Central memory CD4-positive, alpha-beta T cell (primary cell): ENCODE data around the gene DOK6.
"Not testable (repeated sequence)": the region's sequence is repeated elsewhere in the genome, so short reads cannot be mapped to it uniquely, and the experiment has no call there.

Source experiments
- DNase-seq: peaks from one replicate; pipeline ENCODE4 v3.0.0; 2022

DOK6 gene

DNA sequence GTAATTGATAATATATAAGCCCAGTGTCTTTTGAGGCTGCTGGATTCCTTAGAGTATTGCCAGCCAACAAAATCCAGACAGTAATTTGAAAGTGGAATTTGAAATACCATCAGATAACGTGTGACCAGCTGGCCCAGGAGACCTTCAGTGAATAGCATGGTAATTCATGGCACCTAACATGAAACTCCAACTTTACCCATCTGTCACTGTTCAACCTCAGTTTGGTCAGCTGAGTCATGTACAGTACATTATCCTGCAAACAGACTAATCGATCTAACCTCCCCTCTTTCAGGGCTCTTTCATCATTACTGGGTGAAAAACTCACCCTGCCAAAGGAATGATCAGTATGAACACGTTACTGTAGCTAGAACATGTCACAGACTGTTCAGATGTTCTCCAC lies 230.6 kb downstream of the DOK6 start:
- DNase-seq = no peak

DNA sequence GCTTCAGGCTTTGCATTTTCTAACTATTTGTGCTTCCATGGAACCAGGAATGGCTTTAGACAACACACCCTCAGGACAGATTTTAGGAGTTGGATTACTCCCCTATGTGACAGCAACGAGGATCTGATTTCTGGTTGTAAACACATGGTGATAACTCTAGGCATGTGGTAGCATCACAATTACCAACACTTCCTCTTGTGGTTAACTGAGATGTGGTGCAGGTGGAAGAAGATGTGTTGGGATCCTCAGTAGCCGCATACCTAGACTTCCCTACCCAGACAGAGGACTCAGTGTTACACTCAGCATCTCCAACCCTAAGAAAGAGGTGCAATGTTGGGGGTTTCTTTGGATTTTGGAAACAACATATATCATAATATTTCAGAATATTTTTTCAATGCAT lies 234.8 kb downstream of the DOK6 start:
- DNase-seq = no peak

DNA sequence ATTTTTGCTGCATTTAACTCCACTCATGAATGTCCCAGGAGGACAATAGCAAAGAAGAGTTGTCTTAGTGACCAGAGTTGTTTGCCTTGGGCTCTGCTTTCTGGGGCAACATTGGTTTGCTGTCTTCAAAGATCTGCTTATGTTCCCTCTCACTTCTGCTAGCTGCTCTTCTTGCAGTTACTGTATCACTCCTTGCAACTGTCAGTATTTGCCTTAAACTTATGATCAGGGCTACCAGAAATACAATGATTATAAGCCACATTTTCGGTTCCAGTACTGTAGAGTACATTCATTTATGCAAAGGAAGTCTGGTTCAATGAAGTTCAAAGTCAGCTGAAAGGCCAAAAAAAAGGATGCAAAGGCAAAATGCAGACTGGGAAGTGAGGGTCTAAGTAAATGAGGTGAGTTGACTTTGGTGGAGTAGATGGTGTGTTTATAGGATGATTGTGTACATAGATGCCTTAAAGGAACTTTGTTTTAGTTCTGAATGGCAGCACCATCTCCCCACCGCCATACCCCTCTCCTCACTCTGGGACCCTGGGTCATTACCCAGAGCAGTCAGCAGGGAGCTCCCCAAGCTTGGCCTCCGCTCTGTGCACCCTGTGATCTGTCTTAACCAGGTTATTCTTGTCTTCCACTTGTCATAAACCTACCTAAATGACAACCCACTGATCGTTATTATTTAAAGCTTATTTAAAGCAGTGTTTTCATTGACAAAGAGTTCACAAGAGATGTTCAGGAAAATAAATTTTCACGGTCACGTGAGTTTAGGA lies 236.0 kb downstream of the DOK6 start:
- DNase-seq = peak; percentile 17

GRCh38 chr18:69638056-69638455 lies 237.4 kb downstream of the DOK6 start:
- DNase-seq = no peak

DNA sequence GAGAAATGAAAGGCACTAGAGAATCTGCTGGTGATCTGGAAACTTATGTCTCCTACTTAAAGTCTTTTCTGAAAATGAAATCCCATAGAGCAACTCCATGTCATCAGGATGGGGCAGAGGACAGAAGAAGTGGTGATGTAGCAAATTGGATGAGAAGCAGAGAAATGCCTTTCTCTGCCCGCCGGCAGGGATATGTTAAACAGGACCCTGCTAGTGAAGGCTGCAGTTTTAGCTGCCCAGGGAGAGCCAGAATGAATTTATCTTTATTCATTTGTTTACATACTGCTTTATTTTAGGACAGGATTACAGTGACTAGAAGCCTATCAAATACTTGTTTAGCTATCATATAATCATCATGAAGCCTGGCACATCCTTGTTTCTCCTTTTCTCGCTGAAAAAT lies 247.0 kb downstream of the DOK6 start:
- DNase-seq = no peak

DNA sequence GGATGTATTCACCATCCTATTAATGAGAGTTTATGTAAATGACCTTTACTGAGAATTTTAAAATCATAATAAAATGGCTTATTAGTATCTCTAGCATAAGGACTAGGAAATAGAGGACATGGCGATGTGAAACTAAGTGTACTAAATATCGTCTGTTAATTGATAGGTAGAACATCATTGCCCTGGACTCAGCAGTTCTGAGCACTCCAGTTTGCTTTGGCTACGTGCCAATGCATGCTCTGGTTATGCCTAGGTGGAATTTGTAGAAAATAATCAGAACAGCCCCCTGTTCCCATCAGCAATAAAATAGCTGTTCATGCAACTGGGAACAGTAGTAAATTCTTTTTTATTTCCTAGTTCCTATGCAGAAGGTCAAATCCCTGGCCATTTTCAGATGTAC lies 247.8 kb downstream of the DOK6 start:
- DNase-seq = no peak

GRCh38 chr18:69649684-69650083 lies 249.0 kb downstream of the DOK6 start:
- no peak for DNase-seq

DNA sequence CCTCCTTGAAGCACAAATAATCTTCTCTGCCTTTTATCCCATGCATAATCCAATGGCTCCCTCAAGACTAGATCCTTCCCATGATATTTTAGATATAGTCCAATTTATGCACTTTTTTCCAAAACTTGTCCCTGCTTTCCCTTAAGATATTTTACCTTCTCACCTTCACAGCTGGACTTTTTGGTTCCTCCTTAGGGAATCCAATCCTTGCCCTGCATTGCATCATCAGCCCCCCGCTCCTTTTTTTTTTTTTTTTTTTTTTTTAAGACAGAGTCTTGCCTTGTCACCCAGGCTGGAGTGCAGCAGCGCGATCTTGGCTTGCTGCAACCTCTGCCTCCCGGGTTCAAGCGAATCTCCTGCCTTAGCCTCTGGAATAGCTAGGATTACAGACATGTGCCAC lies 250.6 kb downstream of the DOK6 start:
- DNase-seq = no peak

- DNase-seq = no peak
These were observed 255.1 kb downstream of the DOK6 start for GRCh38 chr18:69655816-69656215.

DNA sequence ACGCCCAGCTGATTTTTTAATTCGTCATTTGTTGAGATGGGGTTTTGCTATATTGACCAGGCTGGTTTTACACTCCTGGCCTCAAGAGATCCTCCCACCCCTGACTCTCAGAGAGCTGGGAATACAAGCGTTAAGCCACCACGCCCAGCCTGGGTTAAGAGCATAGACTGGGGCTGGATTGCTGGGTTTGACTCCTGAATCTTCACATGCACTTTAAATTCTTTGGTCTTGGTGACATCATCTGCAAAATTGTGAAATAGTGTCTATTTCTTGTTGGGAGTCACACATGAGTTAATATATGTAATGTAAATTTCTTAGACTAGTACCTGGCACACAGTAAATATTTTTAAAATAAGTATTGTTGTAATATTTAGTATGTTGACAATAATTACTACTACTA lies 257.4 kb downstream of the DOK6 start:
- no peak for DNase-seq

- no peak for DNase-seq
These were observed 258.0 kb downstream of the DOK6 start for GRCh38 chr18:69658685-69659084.

GRCh38 chr18:69659142-69659651 lies 258.5 kb downstream of the DOK6 start:
- DNase-seq = no peak

DNA sequence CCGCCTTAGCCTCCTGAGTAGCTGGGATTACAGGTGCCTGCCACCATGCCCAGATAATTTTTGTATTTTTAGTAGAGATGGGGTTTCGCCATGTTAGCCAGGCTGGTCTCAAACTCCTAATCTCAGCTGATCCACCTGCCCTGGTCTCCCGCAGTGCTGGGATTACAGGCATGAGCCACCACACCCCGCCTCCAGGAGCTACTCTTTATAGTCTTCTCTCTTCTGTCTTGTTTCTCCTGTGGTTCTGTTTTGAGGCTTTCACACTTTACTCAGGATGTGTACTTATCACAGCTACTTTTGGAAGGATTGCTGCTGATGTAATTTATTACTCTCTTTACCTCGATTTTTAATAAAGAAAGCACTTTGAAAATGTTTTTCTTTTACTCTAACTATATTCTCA lies 261.4 kb downstream of the DOK6 start:
- DNase-seq = not testable (repeated sequence)

DNA sequence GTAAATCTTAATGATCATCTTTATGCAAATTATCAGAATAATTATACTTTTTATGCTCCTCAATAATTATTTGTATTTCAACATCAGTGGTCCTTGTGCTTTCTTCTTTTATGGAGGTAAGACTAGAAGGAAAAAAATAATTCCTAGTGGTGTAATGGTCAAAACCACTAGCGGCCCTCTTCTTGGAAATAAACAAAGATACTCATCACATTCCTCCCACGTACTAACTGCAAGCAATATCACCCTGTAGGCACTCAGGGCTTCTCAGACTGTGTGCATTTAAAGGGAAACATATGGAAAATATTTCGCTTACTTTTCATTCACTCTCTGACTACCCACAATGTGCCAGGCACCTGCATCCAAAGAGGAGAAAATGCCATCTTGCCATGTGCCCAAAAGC lies 263.7 kb downstream of the DOK6 start:
- DNase-seq = no peak

DNA sequence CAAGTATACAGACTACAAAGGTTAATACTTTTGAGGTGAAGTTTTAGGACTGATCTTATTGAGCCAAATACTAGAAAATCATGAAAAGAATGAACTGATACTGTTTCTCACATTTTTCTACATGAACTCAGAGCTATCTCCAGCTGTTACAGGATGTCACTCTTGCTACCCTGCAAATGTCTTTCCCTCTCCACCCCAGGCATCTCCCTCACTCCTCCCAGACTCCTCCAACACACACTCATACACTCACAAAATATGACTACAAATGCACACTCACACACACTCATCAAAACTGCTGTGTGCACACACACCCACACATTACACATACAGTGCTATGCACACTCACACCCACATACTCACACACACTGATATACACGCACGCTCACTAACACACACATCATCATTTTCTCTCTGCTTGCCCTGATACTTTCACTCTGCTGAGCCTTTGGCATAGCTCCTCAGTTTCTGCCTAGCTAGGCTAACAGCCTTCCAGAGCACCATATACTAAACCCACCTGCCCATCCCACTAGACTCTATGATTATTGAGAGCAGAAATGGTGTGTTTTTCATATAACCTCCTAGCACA lies 273.7 kb downstream of the DOK6 start:
- no peak for DNase-seq

GRCh38 chr18:69674966-69675365 lies 274.3 kb downstream of the DOK6 start:
- no peak for DNase-seq

DNA sequence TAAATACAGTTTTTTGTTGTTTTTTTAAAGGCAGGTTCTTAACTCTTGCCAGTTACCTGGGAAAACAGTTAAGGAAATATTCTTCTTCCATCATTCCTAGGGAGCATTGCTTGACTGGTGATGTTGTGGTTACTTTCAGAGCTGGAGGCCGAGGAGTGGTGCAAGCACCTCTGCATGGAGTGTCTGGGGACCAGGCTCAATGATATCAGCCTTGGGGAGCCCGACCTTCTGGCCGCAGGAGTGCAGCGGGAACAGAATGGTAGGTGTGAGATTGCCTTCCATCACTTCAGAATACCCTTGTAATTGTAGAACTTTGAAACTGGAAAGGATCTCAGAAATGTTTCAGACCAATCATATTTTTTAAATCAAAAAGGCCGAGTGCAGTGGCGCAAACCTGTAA lies 276.9 kb downstream of the DOK6 start:
- no peak for DNase-seq

DNA sequence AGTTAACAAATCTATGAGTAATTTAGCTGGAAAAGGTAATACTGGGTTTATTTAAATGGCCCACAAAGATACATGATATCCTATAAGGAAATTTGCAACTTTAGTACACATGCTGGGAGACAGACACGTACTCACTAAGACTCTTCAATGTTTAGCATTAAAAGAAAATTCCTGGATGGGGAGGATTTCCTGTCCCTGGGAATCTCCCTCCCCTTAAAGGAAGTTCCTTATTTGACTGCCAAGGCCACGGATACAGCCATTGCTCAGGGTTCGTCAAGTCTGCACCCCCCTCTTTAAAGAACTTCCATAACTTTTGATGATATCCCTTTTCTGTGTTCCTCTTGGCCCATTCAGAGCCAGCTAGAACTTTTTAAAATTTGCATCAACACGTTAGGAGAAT lies 279.4 kb downstream of the DOK6 start:
- DNase-seq = no peak

DNA sequence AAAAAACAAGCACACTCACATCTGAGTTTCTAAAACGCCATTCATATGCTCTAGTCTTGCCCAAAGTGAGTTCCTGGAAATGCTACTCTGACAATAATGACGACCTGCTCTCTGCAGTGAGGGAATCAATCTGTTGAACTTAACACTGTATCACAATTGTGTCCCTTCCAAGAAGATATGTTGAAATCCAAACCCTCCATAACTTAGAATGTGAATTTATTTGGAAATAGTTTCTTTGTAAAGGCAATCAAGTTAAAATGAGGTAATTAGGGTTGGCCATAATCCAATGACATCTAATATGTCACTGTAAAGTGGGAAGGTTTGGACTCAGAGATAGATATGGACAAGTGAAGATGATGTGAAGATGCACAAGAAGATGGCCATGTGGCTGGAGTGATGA lies 282.5 kb downstream of the DOK6 start:
- DNase-seq = no peak

- no peak for DNase-seq
These were observed 284.1 kb downstream of the DOK6 start for GRCh38 chr18:69684789-69685188.

DNA sequence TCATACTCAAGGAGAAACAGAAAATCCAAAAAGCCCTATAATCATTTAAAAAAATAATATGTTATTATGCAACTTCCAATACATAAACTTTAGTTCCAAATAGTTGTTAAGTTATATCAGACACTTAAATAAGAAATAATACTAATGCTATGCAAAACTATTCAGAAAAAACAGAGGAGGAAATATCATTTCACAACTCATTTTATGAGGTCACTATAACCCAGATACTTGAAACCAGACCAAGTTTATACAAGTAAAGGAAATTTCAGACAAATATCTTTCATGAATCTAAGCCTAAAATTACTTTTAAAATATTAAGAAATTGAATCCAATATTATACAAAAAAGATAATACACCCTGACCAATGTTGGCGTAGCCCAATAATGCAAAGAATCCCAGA lies 286.2 kb downstream of the DOK6 start:
- no peak for DNase-seq

DNA sequence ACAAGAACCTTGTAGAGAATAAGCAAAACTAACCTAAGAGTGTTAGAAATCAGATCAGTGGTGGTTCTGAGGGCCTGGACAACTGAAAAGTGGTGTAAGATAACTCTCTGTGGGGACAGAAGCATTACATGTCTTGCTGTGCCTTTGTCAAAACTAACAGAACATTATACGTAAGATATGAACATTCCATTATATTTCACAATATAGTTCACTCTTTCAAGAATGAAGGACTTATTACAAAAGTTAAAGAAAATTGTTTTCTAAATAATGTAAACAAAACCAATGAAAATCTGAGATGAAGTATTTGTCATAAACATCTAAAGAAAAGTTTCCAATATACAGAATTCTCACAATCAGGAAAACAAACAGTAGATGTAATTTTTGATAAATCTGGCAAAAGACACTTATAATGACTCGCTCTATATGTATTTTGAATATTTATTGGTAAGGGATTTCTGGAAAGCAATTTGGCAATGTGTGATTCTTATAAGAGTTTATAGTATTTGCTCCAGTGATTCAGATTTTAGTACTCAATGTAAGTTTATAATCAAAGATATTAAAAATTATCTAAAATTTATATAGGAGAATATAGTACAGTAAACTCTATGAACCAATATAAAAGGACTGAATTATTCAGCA lies 288.6 kb downstream of the DOK6 start:
- no peak for DNase-seq

- DNase-seq = no peak
These were observed 290.5 kb downstream of the DOK6 start for GRCh38 chr18:69691008-69691760.
